Activated CD4-positive, alpha-beta T cell treated with anti-CD3 and anti-CD28 coated beads for 4 hours (primary cell): Measurements from ENCODE around the gene UCP3.
"Not testable (repeated sequence)": the region's sequence is repeated elsewhere in the genome, so short reads cannot be mapped to it uniquely, and the experiment has no call there.

Source experiments
- DNase-seq, 2 donors: peaks; one replicate each; pipeline ENCODE4 v3.0.0-alpha.2; 2020

The UCP3 gene

GRCh38 chr11:73999581-74000306, 9.1 kb downstream of the UCP3 start:
- no peak for DNase-seq

- no peak for DNase-seq
Measured at GRCh38 chr11:73998846-73999575, 9.9 kb downstream of the UCP3 start.

GRCh38 chr11:73997120-73997770, 11.6 kb downstream of the UCP3 start:
- no peak for DNase-seq

GRCh38 chr11:73996161-73996747, 12.6 kb downstream of the UCP3 start:
- no peak for DNase-seq

GRCh38 chr11:73995731-73996130, 13.2 kb downstream of the UCP3 start:
- DNase-seq = no peak

GRCh38 chr11:73995247-73995646, 13.6 kb downstream of the UCP3 start:
- no peak for DNase-seq

GRCh38 chr11:73991471-73992006, 17.3 kb downstream of the UCP3 start:
- no peak for DNase-seq

- DNase-seq = no peak
Measured at GRCh38 chr11:73990730-73991129, 18.2 kb downstream of the UCP3 start.

GRCh38 chr11:73989156-73989555, 19.7 kb downstream of the UCP3 start:
- DNase-seq = no peak

- no peak for DNase-seq
Measured at GRCh38 chr11:73988227-73988626, 20.7 kb downstream of the UCP3 start.

GRCh38 chr11:73985661-73986060, 23.2 kb downstream of the UCP3 start:
- not testable (repeated sequence) for DNase-seq

- no peak for DNase-seq
Measured at GRCh38 chr11:73983741-73984538, 24.9 kb downstream of the UCP3 start.

GRCh38 chr11:73982990-73983740, 25.7 kb downstream of the UCP3 start:
- DNase-seq = peak; percentile 87 to 91

GRCh38 chr11:73982595-73982989, 26.3 kb downstream of the UCP3 start, which contains the start of gene UCP2:
Gene UCP2, minus strand, starts transcription at chr11:73982843. Its CDS starts 4,465 bp downstream, at chr11:73978378.
- DNase-seq = peak; percentile 74 to 78

GRCh38 chr11:73981051-73981805, 27.7 kb downstream of the UCP3 start:
- no peak for DNase-seq

GRCh38 chr11:73980001-73980961, 28.6 kb downstream of the UCP3 start:
- DNase-seq = peak; percentile 72 to 75

GRCh38 chr11:73978576-73979086, 30.3 kb downstream of the UCP3 start:
- no peak for DNase-seq

- DNase-seq = no peak
Measured at GRCh38 chr11:73977856-73978519, 30.9 kb downstream of the UCP3 start.
